ENCODE measurements around the gene RAD51B. TPM values are rescaled to one million over a fixed set of nuclear protein-coding genes. Genes with fewer than 3 reads are reported as not detected.

The RAD51B gene
- total and polyA plus RNA-seq, 2 of the 13 experiments (the other 11 are each of a cell fraction or from before 2014, with no cell fraction given) = 7.0 to 9.5 TPM

- Histone ChIP-seq H3K27ac (ENCODE audit: extremely low read length, insufficient read depth, low read length) (no peak overlapping the region), H2AFZ (ENCODE audit: low read length) (no peak overlapping the region)
Observed at GRCh38 chr14:68367536-68367935, 548.0 kb downstream of the RAD51B start.

GRCh38 chr14:68368850-68369249 lies 549.3 kb downstream of the RAD51B start:
- H3K27ac ChIP-seq (ENCODE audit: extremely low read length, insufficient read depth, low read length) = no peak overlapping the region
- intact Hi-C loops (cut with micrococcal nuclease; ENCODE audit: unreplicated experiment) = no loop called here
- peaks cover 48% of the 10 kb centered on the region for H3K4me1 ChIP-seq (ENCODE audit: insufficient read depth, low read length)
- H3K79me2 ChIP-seq (ENCODE audit: insufficient read depth, low read length) = no peaks in the 10 kb centered on the region
- POLR2A ChIA-PET = no interaction called here
- in situ Hi-C loops (cut with HindIII; ENCODE audit: extremely low pct_ligation_motif_present, low pct_unique_long_range_greater_than_20kb) = no loop called here
- no peak overlapping the region for H3K4me2 ChIP-seq (ENCODE audit: low read depth, low read length)
- H2AFZ ChIP-seq (ENCODE audit: low read length) = no peak overlapping the region
- no peaks in the 10 kb centered on the region for H3K27me3 ChIP-seq (ENCODE audit: control insufficient read depth in 1 of 2, insufficient read depth in 2 of 2, low read length in 2 of 2)
- H3K36me3 ChIP-seq (replicated peaks in 1 of 2; ENCODE audit: control insufficient read depth in 1 of 2, insufficient read depth in 2 of 2, low read length in 2 of 2) = no peaks in the 10 kb centered on the region
- CTCF ChIA-PET (ENCODE audit: low intra/inter-chr PET ratio, low total read pairs) = no interaction called here
- H3K9ac ChIP-seq (ENCODE audit: insufficient read depth, low read depth, low read length) = no peak overlapping the region
- H4K20me1 ChIP-seq (ENCODE audit: insufficient read depth, low read length) = no peaks in the 10 kb centered on the region
- no peak for DNase-seq (ENCODE audit: low spot score)
- H3K9me3 ChIP-seq (ENCODE audit: low read length) = no peaks in the 10 kb centered on the region
- BruUV-seq (replicated peaks) = no TSS peak
- no peak overlapping the region for H3K4me3 ChIP-seq (replicated peaks in 1 of 3; ENCODE audit: insufficient read depth in 1 of 3, low read depth in 2 of 3, low read length in 3 of 3)
- 94% methylated on average over 3 of the region's 3 CpGs for WGBS (ENCODE audit: low lambda C conversion rate)
- no peak for FAIRE-seq
- ATAC-seq = no peak
- no peak for TF ChIP-seq ZNF503 (CRISPR knock-in tag; IDR thresholded peaks at IDR 0.05)
- no peak for TF ChIP-seq REST (IDR thresholded peaks at IDR 0.05; ENCODE audit: borderline replicate concordance in 1 of 2, low read depth in 1 of 2, low read length in 2 of 2)
- no peak for TF ChIP-seq MLXIP (CRISPR knock-in tag; IDR thresholded peaks at IDR 0.05; ENCODE audit: borderline replicate concordance)

More at GRCh38 chr14:68367536-68367935, 548.0 kb downstream of the RAD51B start:
- BruUV-seq (replicated peaks) = no TSS peak
- DNase-seq (ENCODE audit: low spot score) = no peak
- in situ Hi-C loops (cut with HindIII; ENCODE audit: extremely low pct_ligation_motif_present, low pct_unique_long_range_greater_than_20kb) = no loop called here
- no peak for ATAC-seq
- Histone ChIP-seq H3K36me3 (replicated peaks in 1 of 2; ENCODE audit: control insufficient read depth in 1 of 2, insufficient read depth in 2 of 2, low read length in 2 of 2) (no peaks in the 10 kb centered on the region), H3K4me2 (ENCODE audit: low read depth, low read length) (no peak overlapping the region), H3K79me2 (ENCODE audit: insufficient read depth, low read length) (no peaks in the 10 kb centered on the region), H3K4me1 (ENCODE audit: insufficient read depth, low read length) (peaks cover 48% of the 10 kb centered on the region), H3K9ac (ENCODE audit: insufficient read depth, low read depth, low read length) (no peak overlapping the region), H3K27me3 (ENCODE audit: control insufficient read depth in 1 of 2, insufficient read depth in 2 of 2, low read length in 2 of 2) (no peaks in the 10 kb centered on the region), H3K9me3 (ENCODE audit: low read length) (no peaks in the 10 kb centered on the region), H4K20me1 (ENCODE audit: insufficient read depth, low read length) (no peaks in the 10 kb centered on the region), H3K4me3 (replicated peaks in 1 of 3; ENCODE audit: insufficient read depth in 1 of 3, low read depth in 2 of 3, low read length in 3 of 3) (no peak overlapping the region)
- intact Hi-C loops (cut with micrococcal nuclease; ENCODE audit: unreplicated experiment) = no loop called here
- ChIA-PET CTCF (ENCODE audit: low intra/inter-chr PET ratio, low total read pairs) (no interaction called here), POLR2A (no interaction called here)
- WGBS (ENCODE audit: low lambda C conversion rate) = 92% methylated on average over 5 of the region's 5 CpGs
- TF ChIP-seq HIC2 (CRISPR knock-in tag; IDR thresholded peaks at IDR 0.05; ENCODE audit: low read depth) = no peak
- TF ChIP-seq ZNF33A (CRISPR knock-in tag; IDR thresholded peaks at IDR 0.05; ENCODE audit: borderline replicate concordance) = no peak
- FAIRE-seq = no peak

Measured in HepG2 (cell line).